Retinal pigment epithelial cell (primary cell): Measurements from ENCODE around the gene ASAP2.

Experiments used
- DNase-seq: peaks from one replicate; pipeline ENCODE4 v3.0.0-alpha.2; 2010; ENCODE audit warnings: low read depth
- H3K4me3 ChIP-seq: 2 replicates; pipeline ENCODE4 v1.5.1; 2011; ENCODE audit warnings: mild to moderate bottlenecking, low read length, control low read depth, moderate library complexity
- TF ChIP-seq, protein P1 (sequence below): conservative IDR thresholded peaks from 2 replicates; pipeline ENCODE4 v1.5.1; 2011; ENCODE audit warnings: low read depth, low read length, control low read depth, inconsistent platforms

ASAP2 gene

DNA sequence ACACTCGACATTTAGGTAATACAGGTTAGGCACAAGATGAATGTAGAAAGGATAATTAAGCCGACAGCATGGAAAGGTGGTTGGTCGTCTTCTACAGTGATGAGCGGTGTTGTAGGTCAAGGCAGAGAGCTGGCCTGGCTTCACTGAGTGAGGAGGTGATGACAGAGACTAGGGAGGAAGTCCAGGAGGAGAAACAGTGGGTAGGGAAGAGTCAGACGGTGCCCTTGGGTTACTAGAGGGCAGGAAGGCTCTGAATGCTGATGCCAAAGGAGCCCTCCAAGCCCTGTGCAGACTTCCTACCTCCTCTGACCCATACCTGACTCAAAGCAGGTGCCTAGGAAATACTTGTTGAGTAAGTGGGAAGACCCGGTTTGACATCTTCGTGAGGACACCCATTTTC, 116.0 kb downstream of the ASAP2 start:
- DNase-seq, result no peak
- H3K4me3 ChIP-seq, result no peak overlapping the region
- TF ChIP-seq, protein P1, sequence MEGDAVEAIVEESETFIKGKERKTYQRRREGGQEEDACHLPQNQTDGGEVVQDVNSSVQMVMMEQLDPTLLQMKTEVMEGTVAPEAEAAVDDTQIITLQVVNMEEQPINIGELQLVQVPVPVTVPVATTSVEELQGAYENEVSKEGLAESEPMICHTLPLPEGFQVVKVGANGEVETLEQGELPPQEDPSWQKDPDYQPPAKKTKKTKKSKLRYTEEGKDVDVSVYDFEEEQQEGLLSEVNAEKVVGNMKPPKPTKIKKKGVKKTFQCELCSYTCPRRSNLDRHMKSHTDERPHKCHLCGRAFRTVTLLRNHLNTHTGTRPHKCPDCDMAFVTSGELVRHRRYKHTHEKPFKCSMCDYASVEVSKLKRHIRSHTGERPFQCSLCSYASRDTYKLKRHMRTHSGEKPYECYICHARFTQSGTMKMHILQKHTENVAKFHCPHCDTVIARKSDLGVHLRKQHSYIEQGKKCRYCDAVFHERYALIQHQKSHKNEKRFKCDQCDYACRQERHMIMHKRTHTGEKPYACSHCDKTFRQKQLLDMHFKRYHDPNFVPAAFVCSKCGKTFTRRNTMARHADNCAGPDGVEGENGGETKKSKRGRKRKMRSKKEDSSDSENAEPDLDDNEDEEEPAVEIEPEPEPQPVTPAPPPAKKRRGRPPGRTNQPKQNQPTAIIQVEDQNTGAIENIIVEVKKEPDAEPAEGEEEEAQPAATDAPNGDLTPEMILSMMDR, result no peak

DNA sequence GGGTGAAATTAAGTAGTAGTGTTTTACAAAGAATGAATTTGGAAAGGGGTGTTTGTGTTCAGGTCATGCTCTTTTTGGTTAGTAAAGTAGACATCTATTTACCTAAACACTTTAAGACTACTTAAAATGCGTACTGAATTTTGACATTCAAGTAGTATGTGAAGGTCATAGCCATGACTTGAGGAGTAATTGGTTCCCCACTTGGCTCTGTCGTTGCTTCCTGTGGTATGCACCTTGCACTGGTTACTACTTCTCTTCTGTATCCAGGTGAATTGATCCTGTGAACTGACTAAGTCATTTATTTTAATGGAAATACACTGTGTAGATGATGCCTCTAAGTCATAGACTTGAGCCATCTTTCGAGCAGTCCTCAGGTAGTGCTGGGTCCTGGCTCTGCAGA, 118.8 kb downstream of the ASAP2 start:
- TF ChIP-seq, protein P1, result no peak
- H3K4me3 ChIP-seq, result no peak overlapping the region
- DNase-seq, result no peak

DNA sequence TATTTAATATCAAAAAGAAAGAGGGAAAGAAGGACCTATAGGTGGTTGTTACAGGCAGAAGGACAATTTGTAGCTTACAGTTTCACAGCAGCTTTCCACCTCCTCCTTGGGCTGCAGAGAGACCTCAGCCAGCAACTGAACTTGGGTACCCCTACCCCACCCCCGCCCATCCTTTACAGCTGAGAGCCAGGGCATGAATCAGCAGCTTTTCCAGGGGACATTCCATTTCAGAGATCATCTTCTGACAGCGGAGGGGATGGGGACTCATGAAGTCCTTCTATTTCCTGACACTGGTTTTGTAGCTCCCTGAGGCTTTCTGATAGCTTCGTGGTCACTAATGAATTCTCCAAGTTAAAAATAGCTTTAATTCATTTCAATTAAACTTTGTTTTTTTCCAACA, 120.4 kb downstream of the ASAP2 start:
- no peak for DNase-seq
- TF ChIP-seq, protein P1, result no peak
- no peak overlapping the region for H3K4me3 ChIP-seq

DNA sequence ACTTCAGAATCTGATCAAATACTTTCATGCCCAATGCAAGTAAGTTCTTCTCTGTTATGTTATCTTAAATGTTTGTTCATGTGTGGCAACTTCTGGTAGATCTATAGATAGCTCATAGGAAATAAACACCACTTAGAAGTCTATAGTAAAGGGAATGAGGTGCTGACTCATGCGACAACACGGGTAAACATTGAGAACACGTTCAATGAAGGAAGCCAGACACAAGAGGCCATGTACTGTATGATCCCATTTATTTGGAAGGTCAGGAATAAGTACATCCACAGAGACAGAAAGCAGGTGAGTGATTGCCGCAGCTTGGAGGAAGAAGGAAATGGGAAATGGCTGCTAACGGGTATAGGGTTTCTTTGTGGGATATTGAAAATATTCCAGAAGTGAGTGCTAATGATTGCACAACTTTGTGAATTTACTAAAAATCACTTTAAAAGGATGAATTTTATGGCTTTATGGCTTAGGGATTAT, 121.3 kb downstream of the ASAP2 start:
- TF ChIP-seq, protein P1, result no peak
- no peak for DNase-seq
- H3K4me3 ChIP-seq, result no peak overlapping the region

DNA sequence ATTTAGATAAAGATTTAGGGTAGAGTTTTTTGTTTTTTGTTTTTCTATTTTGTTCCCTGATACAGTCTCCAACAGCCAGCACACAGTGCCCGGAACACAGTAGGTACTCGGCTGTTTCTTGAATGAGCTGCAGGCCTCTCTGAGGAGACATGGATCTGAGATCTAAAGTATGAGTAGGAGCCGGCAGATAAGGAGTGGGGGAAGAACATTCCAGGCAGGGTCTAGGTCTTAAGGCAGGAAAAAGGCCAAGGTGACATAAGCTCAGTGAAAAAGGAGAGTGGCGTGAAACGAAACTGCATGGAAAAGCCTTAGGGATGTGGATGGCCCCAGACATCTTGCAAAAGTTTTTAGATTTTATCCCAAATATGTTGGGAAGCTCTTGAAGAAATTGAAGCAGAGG, 122.3 kb downstream of the ASAP2 start:
- TF ChIP-seq, protein P1, result no peak
- no peak overlapping the region for H3K4me3 ChIP-seq
- no peak for DNase-seq

DNA sequence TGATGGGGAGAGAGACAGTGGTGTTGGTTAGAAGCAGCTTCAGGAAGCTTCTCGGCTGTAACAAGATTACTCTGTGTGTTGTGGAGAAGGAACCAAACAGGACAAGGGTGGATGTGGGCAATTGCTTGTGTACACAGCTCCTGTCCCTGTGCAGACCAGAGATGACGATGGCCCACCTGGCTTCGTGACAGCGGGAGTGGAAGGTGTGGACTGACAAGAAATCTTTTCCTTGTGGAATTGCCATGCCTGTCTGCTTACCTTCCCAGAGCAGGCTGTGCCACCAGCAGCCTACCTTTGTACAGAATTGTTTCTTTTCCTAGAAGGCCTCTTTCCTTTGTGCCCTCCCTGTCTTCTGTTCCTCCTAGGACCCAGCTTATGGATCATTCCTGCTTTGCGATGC, 122.9 kb downstream of the ASAP2 start:
- no peak for DNase-seq
- TF ChIP-seq, protein P1, result no peak
- H3K4me3 ChIP-seq, result no peak overlapping the region

DNA sequence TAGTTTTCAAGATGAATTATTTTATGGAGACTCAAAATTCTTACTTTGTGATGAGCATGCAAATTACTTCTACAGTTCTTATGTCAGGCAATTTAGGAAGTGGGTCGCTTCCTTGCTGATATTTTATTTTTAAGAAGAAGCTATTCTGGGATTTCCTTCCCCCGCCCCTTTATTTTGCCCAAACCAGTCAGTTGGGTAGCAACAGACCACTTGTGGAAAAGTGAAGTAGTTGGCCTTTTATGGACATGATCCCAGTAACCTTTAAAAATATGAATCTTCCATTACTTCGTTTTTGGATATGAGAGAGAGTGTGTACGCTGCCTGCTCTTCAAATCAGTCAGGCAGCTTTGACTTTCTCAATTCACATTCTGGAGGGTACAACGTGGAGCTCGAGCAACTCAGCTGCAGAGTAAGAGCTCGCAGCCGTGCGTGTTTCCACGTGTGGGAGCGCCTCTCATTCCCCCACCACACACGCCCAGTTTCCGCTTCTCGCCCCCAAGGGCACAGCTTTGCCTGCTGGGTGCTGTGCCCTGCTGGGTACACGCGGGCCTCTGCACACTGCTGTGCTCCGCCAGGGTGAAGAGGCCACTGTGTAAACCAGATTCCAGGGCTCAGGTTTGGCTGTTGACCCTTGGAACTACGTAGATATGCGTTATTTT, 124.1 kb downstream of the ASAP2 start:
- TF ChIP-seq, protein P1, result no peak
- H3K4me3 ChIP-seq, result no peak overlapping the region

More for the DNA sequence above, 124.1 kb downstream of the ASAP2 start:
- DNase-seq, result no peak
